Ammon's horn (tissue), 1 donor: ENCODE measurements around the gene RIN1.
A peak's percentile ranks its signal among the peaks of the same experiment; 100 is the strongest.

Experiments used
- DNase-seq: peaks from one replicate; pipeline ENCODE4 v3.0.0-alpha.2; 2016; ENCODE audit warnings: low spot score

RIN1 gene

GRCh38 chr11:66282468-66283455 lies 53.5 kb downstream of the RIN1 start:
- peak; percentile 100 for DNase-seq
